Measurements from ENCODE around the gene CRCP.
"Not testable (repeated sequence)": the region's sequence is repeated elsewhere in the genome, so short reads cannot be mapped to it uniquely, and the experiment has no call there.

CRCP gene

DNA sequence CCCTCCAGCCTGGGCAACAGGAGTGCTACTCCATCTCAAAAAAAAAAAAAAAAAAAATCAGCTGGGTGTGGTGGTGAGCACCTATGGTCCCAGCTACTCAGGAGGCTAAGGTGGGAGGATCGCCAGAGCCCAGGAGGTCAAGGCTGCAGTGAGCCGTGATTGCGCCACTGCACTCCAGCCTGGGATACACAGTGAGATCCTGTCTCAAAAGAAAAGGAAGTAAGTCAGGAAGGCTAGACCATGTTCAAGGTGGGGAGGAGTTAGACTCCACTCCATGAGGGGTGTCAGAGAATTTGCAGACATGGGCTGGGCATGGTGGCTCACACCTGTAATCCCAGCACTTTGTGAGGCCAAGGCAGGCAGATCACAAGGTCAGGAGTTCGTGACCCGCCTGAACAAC lies 6.2 kb upstream of the CRCP start:
- not testable (repeated sequence) for DNase-seq (ENCODE audit: low spot score)

DNA sequence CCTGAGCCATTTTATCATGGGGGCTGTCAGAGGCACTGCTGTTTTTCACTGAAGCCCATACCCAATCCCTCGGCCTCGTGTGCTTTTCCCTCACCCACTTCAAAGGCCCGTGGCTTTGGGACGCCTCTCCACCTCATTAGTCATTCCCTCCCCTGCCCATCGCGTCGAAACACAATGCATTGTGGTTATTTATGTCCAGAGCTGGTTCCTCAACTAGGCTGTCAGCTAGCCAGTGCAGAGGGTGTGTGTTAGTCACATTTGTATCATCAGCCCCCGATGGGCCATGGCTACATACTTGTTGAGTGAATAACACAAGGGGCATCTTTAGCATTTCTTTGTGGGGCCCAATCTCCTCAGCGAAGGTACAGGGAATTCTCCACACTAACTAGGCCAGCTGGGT lies 3.8 kb upstream of the CRCP start:
- no peak for DNase-seq (ENCODE audit: low spot score)

DNA sequence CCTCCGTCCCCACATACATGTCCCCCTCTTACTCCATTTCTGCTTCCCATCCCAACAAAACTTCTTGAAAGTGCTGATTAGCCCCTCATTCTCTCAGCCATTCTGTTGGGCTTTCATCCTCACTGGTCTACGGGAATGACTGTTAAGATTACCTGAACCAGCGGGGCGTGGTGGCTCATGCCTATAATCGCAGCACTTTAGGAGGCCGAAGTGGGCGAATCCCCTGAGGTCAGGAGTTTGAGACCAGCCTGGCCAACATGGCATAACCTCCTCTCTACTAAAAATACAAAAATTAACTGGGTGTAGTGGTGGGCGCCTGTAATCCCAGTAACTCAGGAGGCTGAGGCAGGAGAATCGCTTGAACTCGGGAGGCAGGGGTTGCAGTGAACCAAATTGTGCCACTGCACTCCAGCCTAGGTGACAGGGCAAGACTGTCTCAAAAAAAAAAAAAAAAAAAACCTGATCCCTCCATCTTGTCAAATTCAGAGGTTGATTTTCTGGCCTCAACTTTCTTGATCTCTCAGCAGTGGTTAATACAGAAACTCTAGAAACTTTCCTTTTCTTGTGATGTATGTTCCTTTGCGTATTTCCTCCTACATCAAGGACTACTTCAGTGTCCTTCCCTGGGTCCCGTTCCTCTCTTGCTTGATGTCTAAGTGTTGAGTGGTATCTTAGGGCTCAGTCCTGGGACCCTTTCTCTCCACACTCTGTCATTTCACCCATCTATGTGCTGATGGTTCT lies 2.2 kb downstream of the CRCP start:
- not testable (repeated sequence) for DNase-seq (ENCODE audit: low spot score)

DNA sequence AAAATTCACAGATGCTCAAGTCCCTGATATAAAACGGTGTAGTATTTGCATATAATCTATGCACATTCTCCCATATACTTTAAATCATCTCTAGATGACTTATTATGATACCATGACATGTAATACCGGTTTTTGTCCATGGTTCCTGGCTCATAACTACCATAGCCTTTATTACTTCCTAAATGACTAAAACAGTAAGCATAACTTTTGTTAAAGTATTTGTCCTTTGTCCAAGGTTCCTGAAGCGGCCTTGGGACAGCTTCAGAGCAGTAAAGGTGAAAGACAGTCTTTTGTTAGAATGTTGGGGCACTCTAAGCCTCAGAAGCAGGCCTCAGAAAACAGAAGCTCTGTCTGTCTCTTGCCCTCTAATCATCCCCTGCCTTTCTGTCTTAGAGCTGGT lies 4.0 kb downstream of the CRCP start:
- DNase-seq (ENCODE audit: low spot score): no peak

DNA sequence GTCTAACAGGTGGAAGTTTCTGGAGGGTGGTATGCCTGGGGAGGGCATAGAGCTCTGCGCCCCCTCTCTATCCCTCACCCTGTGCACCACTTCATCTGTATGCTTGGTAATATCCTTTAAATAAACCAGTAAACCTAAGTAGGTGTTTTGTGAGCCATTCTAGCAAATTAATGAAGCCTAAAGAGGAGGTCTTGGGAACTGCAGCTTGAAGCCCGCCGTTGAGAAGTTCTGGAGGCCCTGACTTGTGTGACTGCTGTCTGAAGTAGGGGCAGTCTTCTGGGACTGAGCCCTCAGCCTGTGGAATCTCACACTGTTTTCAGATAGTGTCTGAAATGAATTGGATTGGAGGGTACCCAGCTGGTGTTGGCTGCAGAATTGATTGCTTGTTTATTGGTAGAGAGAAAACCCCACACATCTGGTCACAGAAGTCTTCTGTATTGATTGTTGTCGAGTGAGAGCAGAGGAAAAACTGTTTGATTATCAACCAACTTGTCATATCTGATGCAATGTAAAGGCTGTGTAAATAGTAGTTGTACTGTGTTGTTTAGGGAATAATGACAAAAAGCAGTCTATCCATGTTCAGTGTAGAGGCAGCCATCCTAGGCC lies 4.7 kb downstream of the CRCP start:
- no peak for DNase-seq (ENCODE audit: low spot score)

DNA sequence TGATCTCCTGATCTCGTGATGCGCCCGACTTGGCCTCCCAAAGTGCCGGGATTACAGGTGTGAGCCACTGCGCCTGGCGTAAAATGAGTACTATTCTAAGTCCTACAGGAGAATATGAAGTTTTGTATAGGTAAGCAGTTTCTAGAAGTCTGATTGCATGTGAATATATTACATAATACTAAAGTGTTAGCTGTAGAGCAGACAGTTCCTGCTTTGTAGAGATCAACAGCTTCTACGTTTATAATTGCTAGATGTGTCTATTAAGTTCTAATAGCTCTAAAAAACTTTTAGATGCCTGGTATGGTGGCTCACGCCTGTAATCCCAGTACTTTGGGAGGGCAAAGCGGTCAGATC lies 8.5 kb downstream of the CRCP start:
- no peak for DNase-seq (ENCODE audit: low spot score)

DNA sequence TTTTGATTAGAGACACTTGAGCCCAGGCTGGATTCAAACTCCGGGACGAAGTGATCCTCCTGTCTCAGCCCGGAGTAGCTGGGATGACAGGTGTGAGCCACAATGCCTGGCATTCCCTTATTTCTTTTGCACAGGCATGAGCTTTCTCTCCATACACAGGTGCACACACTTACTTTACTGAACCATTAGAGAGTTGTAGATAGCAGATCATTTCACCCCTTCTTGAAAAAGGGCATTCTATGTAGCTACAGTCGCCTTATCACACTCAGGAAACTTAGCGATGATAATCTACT lies 9.9 kb downstream of the CRCP start:
- DNase-seq (ENCODE audit: low spot score): not testable (repeated sequence)

DNA sequence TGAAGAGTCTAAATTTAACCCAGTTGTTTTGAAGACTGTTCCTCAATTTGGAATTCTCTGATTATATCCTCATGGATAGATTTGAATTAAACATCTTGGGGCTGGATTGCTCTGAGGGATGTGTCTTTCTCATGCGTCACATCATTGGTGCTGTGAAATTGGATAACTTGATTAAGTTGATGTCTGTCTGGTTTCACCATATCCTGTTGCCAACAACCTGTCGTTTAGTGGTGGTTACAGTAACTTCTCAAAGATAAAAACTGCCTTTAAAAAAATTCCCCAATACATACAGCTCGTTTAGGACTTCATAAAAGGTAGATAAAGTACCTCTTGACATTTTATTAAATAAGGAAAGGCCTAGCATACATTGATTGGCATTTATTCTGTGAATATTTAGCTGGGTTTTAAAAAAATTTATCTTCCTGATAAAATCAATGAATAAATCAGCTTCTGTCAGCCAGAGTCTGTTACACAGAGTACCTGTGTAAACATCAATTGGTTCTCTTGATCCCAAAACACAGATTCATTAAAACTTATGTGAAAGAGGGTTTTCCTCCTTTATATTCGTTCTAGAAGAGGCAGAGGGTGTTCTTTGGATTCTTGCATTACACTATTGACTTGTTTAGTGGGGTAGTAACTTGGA lies 10.5 kb downstream of the CRCP start:
- peak; percentile 58 for DNase-seq (ENCODE audit: low spot score)

DNA sequence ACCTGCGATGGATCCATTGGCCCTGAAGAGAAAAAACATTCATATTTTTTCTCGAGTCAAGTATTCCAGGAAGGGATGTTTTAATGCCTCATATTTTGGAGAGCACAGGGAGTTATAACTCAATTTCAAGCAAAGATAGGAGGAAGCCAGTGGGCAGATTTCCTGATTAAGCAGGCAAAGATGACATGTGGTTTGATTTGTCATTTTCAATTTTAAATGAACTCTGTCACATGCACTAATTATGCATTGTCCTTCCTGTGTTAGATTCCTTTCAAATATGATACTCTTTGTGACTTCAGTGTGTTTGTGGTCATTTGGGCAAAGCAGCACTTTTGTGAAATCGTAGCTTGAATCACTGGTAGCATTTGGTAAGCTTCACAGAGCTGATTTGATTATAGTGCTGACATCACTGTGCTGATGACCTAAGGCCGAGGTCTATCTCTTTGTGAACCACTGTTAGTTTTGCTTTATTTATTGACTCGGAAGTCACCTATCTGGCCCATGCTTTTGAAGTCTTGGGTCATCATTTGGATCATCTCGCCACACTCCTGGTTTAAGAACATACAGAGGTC lies 11.2 kb downstream of the CRCP start:
- not testable (repeated sequence) for DNase-seq (ENCODE audit: low spot score)

DNA sequence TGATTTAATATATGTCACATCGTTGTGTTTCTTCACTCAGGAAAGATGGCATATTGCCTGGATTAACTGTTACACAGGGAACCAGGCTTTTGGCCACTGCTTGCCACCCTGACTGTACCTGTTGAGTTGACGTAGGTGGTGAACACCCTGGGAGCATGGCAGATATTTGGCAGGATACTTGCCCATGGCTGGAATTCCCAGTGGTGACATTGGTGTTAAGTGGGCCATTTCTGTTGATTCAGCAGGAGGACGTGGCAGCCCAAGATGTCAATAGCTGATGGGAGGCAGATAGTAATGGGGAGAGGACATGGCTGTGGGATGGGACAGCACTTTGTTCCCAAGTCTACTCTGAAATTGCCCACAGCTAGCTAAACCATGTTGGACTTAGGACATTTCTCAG lies 12.5 kb downstream of the CRCP start:
- DNase-seq (ENCODE audit: low spot score): not testable (repeated sequence)

DNA sequence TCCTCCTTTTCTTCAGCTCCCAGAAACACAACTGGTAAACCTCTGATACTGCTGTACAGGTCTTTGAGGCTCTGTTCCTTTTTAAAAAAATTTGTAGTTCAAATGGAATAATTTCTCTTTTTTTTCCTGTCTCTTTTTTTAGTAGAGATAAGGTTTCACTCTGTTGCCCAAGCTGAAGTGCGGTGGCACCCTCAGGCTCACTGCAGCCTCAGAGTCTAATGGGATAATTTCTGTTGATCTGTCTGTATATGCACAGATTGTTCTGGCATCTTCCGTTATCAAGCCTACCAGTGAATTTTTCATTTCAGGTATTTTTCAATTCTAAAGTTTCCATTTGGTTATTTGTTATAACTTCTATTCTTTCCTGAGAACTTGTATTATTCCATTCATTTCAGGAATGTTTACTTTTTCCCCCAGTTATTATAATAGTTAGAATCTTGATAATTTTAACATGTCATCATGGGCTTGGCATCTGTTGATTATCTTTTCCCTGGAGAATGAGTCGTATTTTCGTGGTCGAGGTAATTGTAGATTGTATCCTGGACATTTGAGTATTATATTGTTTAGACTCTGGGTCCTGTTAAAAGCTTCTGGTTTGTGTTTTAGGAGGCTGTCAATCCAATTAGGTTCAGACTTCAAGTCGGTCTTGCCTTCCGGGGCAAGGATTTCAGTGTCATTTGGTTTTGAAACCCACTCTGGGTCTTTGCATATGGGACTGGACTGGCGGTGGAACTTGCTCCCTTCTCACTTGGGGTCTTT lies 24.5 kb downstream of the CRCP start:
- no peak for DNase-seq (ENCODE audit: low spot score)

DNA sequence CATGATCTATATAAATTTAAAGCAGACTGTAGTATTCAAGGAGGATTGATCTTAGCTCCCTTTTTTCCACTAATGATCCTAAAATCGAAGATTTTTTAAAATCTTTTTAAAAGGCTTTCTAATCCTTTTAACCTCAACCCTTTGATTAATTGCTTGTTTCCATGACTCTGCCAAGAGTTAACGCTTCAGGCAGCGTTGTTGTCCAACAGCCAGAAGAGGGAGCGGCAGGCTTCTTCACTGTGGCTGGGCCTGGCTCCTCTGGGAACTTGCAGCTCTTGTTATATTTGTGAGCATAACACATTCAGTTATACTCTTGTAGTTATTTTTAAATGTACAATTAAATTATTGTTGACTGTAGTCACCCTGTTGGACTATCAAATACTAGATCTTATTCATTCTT lies 26.3 kb downstream of the CRCP start:
- DNase-seq (ENCODE audit: low spot score): peak; percentile 52

DNA sequence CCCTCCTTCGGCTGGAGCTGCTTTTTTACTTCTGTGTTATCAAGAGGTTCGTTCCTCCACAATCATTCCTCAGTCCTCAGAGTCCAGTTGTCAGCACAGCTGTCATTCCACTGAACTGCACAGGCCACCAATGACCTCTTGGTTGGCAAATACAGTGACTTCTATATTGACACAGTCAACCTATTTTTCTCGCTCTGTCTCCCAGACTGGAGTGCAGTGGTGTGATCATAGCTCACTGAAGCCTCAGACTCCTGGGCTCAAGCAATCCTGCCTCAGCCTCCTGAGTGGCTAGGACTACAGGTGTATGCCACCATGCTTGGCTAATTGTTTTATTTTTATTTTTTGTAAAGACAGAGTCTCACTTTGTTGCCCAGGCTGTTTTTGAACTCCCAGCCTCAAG lies 27.7 kb downstream of the CRCP start:
- DNase-seq (ENCODE audit: low spot score): no peak

DNA sequence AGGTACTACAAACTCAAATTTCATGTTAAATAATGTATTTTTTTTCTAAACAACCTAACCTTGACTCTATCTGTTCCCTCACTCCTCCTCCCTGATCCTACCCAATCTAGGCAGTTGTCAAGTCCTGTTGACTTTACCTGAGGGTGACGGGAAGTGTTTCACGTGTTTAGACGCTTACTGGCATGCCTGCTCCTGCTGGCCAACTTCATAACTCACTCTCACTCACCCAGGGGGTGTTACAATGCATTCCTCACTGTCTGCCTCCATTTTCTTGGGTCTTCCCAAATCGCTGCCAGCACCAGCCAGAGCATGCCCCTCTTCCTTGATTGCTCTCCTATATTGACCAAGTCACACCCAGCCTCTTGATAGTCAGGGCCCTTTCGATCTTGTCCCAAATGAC lies 28.3 kb downstream of the CRCP start:
- no peak for DNase-seq (ENCODE audit: low spot score)

DNA sequence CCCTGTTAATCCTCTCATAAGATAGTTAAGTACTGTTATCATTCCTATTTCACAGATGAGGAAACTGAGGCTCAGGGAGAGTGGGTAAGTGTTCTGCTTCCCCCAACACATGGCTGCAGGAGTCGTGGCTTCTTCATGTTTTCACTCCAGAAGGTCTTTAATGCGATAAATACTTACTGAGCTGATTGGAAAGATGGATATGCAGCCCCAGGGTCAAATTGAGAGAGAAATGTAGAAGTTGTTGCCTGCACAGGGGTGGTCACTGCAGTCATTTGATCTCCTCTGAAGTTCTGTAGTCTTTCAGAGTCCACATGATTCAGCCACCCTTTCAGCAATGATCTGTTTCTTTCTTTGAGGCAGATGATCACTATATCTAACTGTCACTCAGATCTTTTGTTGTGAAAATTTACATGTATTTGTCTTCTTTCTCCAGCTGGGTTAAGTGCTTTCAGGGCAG lies 29.3 kb downstream of the CRCP start:
- no peak for DNase-seq (ENCODE audit: low spot score)

DNA sequence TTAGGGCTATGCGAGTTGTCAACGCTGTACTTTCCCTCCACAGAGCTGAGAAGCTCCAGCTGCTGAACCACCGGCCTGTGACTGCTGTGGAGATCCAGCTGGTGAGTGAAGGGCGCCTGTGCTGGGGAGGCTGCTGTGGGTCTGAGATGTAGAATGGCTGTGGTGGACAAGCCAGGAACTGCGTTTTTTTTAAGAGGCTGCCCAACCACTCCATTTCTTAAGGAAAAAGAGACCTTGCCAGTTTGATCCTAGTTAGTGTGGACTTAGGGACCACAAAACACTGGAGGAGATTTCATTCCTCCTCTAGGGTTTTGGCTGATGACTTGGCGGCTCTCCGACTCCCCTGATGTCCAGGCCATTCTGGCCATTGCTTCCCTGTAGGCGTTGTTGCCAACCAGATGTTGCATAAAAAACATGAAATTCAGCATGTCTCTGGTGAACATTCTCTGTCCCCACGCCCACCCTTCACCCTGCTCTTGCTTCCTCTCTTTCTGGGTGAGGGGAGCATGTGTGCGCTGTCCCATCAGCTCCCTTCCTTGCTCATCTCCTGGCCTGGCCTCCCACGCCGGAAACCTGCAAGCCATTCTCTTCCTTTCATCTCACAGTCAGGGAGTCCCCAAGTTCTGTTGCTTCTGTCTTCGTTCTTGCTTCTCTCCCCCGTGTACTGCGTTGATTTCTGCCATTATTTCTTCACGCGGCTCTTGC lies 30.9 kb downstream of the CRCP start:
- DNase-seq (ENCODE audit: low spot score): no peak

DNA sequence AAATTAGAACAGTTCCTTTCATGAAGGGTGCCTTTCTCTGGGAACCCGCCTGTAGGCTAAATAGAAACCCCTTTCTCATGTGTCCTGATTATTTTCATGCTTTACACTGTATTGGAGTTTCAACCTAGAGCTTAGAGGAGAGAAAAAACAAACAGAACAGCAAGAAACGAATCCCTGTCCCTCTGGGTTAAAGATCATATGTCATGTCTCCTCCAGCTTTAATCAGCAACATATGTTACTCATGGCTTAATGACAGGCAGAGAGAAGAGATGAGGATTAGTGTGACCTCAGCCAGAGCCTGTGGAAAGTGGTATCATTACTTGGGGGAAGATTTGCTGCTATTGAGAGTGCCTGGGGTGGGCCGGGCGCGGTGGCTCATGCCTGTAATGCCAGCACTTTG lies 32.1 kb downstream of the CRCP start:
- no peak for DNase-seq (ENCODE audit: low spot score)

DNA sequence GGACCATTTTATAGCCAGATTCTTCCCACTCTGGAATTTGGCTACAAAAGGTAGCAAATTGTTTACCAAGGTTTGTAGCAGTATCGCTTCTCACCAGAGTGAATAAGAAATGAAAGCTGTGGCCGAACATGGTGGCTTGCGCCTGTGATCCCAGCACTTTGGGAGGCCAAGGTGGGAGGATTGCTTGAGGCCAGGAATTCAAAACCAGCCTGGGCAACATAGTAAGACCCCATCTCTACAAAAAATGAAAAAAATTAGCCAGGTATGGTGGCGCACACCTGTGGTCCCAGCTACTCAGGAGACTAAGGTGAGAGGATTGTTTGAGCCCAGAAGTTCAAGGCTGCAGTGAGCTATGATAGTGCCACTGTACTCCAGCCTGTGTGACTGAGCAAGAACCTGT lies 33.0 kb downstream of the CRCP start:
- DNase-seq (ENCODE audit: low spot score): not testable (repeated sequence)

DNA sequence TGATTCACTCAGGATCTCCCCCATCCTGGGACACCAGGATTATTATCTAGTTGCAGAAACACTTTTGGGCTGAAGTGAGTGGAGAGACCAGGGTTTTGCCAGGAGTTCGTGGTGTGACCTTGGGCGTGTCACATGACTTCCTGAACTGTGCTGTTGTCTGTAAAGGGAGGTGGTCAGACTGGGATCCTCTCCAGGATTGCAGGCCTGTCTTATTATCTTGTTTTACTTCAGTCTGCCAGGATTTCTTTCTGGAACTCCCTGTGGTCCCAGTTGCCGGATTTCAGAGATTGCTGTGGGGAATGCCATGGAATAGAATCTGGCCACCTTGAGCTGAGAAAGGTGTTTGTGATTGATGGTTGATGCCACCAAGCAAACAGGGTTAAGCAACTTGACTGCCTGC lies 35.8 kb downstream of the CRCP start:
- DNase-seq (ENCODE audit: low spot score): no peak

DNA sequence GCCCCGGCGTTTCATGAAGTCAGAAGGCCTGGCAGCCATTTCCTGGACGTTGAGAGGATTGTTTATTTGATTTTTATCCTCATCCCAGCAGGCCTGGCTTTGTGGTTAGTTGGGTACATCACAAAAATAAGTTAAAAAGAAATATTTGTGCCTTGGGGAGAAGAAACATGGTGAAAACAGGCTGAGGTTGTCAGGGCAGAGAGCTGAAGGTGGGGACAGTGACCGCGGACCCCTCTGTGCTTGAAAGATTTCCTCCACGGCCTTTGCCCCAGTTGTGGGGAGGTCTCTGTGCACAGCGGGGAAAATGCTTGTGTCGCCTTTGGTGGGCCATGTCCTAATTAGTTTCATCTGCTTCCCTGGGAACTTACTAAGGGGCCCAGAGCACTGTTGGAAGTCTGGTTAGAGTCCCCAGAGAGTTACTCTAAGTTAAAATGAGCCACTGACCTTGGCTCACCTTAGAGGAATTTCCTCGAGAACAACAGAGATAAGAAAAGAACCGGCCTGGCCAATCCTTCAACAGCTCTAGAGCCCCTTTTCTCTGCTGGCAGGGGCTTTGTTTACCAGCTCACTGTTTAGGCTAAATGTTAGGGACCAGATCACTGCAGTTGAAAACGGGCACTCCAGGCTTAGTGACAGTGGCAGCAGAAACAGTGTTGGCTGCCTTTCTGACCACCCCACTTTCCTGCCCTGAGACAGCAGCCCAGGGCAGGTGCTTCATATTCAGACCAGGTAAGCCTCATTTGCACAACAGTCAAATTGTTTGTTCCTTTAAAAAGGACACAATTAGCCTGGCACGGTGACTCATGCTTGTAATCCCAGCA lies 37.9 kb downstream of the CRCP start:
- DNase-seq (ENCODE audit: low spot score): no peak

DNA sequence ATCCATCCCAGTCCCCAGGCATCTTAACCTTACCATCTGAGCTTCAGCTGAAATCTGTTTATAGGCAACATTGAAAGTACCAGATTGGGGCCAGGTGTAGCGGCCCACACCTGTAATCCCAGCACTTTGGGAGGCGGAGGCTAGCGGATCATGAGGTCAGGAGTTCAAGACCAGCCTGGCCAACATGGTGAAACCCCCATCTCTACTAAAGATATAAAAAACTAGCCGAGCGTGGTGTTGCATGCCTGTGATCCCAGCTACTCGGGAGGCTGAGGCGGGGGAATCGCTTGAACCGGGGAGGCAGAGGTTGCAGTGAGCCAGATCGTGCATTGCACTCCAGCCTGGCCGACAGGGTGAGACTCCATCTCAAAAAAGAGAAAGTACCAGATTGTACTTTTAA lies 39.0 kb downstream of the CRCP start:
- DNase-seq (ENCODE audit: low spot score): no peak

All from putamen (tissue), 1 donor.